ENCODE data around the gene ZMIZ1. TPM values are rescaled to one million over a fixed set of nuclear protein-coding genes. Genes with fewer than 3 reads are reported as not detected.

ZMIZ1 gene
- total RNA-seq, 1 donor from 2014 or later = 29.5 TPM

DNA sequence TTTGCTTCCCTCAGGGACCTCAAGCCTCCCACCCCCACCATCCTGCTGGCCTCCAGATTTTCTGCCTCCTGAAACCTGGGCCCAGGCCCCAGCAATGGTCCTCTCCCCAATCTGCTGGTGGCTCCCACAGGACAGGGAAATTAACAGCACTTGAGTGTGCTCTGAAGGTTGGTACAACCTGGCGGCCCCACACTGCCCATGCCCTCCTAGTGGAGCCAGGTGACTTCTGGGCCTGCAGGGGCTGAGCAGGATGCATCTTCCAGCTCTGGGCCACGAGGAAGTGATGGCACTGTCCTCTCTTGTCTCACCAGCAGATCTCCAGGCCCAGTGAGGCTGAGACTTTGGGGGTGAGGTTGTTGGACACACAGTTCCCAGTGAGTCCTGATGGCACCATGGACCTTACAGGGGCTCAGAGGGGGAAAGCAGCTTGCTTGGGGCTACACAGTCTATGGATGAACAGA lies 3.6 kb upstream of the ZMIZ1 start:
- DNase-seq = no peak

DNA sequence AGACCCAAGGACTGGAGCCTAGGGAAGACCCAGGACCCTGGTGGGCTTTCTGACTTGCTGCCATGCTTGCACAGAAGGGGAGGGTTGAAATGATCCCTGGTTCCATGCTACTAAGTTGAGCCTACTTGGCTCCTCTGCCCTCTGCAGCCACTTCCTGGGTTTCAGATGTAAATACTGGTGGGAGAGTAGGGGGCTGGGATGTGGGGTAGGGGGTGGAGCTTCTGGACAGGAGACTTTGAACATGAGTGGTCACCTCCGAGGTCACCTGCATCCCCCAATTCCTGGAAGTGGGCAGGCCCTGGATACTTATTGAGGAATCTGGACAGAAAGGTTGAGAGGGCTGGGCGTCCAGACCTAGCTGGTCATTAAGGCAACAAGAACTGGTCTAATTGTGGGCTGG lies 2.9 kb upstream of the ZMIZ1 start:
- DNase-seq = no peak

DNA sequence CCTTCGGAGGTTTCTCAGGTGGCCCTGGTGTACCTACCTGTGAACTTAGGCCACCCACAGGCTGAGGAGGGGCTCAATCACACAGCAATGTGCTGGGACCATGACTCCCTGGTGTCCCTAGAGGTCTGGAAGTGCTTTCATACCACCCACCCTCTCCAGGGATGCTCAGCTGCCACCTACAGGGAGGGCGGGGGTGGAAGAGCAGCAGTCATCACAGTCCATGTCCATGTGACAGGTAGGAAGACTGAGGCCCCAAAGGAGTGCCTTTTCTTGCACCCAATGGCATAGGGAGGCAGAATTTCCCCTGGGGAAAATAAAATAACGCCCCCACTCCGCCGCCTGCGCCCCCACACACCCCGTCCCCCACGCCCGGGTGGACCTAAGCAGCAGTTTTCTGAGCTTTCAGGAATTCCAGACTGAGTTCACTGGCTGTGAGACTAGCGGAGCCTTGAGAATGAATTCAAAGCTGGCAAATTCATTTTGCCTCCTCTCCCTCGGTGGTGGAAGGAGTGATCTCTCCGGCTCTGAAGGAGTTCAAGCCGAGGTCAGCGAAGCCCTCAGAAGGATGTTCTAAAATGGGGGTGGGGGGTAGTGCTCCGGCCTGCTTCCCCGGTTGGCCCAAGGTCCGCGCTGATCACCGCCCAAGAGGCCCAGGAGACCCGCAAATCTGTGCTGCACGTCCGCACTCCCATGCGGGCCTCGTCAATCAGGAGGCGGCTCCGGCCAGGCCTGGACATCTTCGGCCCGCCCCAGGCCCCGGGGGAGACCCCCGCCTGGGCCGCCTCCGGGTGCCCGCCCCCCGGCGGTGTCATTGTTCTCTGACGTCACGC lies 2.1 kb upstream of the ZMIZ1 start:
- no peak for DNase-seq

DNA sequence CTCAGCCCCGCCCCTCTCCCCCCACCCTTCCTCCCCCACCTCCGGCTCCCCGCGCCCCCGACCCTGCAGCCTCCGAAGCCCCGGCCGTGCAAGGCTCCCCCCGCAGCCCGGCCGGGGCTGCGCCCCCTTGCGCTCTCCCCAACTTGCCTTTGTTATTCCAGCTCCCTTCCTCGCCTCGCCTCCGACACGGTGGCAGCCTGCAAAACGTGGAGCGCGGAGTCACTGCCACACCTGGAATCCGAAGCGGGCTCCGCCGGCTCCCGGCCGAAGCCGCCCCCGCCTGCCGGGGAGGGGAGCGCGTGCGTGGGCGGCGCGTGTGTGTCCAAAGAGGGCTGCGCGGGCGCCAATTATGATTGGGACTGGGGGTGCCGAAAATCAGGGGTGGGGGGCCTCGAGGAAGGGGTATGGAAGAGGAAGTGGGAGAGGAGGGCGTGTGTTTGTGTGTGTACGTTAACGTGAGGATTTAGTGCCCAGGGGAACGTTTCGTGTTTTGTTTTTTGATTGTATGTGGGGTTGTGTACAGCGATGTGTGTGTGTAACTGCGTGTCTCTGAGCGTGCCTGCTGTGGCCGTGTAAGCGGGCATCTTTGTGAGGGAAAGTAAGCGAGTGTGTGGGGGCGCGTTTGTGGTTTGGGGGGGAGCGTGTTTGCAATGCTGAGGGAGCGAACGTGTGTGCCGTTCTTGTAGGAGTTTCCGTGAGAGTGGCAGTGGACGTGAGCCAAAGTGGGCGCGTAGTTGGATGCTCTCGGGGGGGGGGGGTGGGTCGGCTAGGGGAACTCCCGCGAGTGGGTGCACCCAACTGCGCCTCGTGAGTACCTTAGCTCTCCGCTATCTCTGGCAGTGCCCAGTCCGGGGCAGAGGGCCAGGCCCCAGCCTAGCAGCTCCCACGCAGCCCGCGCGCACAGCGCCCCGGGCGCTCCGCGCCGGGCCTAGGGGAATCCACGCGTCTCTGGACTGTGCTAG lies 1.2 kb upstream of the ZMIZ1 start:
- peak; percentile 84 for DNase-seq

DNA sequence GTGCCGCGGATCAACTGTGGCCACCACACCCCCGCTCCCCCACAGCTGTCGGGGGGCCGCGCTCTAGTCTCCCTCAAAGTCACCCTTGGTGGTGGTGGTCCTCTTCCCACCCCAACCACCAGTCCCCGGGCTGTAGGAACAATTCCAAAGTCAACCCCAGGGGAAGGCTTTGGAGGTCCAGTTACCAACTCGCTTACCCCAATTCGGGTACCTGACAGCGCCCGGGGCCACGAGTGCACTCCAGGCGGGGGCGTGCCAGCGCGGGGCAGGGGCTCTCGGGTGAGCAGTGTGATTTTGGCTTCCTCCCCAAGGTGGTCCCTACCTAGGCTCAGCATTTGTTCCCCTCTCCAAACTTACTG lies 584 bp upstream of the ZMIZ1 start:
- DNase-seq = no peak

DNA sequence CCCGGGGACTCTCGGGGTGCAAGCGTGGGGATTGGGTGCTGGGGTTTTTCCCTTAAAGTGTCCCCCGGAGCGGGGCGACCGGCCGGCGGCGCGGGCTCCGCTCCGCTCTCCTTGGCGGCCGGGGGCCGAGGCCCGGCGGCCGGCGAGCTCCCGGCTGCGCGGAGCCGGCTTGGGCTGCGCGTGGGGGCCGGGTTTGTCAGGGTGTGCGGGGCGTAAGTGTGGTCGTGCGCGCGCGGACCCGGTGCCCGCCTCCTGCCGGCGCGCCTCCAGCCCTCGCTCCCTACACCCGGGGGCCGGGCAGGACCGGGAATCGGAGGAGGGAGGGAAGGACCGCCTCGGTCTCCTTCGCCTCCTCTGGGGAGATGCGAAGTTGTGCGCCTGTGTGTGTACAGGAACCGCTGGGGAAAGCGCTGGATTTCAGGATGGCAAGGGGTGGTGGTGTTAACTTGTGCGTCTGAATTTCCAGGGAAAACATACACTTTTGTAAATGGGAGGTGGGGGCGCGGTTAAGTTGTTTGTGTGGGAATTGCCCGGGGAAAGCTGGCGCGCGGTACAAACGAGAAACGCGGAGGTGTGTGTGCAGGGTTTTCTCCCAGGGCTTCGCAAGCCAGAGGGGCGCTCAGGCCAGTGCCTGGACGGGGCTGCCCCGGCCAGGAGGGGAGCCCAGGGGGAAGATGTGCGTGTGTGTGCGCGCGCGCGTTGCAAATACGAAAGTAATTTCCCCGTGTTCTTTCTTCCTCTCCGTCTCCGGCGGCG lies 737 bp downstream of the ZMIZ1 start:
- no peak for DNase-seq

DNA sequence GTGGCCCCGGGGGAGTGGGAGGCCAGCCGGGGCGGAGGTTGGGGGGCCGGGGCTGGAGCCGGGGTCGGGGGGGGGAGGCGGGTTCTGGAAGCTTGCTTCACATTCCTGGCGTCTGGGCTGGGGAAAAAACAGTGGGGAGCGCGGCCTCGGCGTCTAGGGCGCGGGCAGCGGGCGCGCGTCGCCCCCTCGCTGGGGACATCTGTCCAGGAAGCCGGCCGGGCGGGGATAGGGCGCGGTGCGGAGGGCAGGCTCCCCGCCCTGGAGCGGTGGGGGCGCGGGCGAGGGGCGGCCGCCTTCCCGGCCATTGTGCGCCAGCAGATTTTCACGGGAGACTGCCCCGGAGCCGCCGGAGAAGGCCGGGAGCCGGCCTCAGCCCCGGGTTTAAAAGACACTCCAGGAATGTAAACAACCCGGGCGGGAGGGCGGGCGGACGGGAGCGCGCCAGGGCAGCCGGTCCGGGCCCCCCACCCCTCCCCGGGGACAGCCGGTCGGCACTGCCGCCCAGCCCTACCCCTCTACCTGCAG lies 1.4 kb downstream of the ZMIZ1 start:
- no peak for DNase-seq

DNA sequence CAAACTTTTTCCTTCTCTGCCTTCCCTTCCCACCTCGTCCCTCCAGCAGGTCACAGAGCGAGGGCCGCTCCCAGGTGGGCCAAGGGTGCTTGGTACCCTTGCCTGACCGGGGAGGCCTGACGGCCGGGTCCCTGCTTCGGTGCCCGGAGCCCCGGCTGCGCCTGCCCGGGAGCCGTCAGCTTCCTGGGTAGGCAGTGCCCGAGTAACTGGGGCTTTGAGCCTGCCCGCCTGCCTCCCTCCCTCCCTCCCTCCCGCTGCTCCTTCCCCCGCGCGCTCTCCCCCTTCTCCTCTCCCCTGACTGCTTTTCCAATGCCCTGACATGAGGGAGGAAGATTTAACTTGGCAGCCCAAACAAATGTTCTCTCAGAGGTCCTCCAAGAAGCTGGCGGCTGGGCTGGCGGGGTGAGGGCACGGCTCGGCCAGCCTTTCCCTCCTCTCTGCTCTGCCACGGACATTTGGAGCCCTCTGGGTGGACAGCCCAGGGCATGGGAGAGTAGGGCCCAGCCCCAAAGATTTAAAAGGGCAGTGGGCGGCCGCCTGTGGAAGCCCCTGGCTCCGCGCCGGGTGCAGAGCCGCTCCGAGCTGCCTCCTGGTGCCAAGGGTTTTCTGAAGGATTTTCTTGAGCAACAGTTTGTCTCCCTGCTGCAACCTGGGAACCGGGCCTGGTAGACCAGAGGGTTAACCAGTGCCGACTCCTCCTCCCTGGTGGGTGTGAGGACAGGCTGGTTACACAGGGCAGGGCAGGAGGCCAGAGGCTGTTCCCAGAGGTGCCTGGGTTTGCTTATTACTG lies 2.0 kb downstream of the ZMIZ1 start:
- peak; percentile 64 for DNase-seq

DNA sequence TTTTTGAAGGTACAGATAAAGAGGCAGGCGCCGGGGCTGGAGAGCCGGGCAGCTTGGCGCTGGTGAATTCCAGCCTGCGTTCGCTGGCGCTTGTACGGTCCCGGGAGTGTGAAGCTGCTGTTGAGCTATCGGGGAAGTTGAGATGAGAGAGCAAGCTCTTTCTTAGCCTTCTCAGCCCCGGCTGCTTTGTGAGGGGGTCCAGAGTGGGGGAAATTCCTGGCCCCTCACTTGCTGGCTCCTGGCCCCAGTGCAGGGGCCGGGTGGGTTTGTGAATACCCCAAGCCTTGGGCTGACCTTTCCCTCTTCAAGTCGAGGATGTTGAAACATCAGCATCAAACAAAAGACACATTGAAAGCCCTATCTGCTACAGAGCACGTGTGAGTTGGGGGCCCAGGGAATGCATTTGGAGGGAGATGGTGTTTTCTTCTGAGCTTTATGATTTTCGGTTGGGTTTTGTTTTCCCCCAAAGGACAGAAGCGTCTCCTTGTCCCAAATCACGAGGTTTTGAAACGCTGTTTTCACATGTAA lies 2.7 kb downstream of the ZMIZ1 start:
- DNase-seq = no peak

DNA sequence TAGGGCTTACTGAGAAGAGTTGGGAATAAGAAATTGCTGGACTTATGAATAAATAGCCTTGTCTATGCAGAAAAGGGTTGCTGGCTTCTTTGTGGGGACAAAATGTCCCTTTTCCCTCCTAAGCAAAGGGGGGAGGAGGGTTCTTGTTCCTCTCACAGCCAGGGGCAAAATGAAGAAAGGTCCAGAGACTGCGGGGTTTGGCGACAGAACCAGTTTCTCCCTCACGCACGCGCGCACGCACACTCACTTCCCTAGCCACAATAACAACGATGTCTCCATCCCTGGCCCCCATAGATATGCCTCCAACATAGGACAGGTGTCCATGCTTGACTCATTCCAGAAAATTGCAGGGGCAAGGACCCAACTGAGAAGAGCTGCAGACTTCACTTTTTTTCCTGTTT lies 3.3 kb downstream of the ZMIZ1 start:
- no peak for DNase-seq

DNA sequence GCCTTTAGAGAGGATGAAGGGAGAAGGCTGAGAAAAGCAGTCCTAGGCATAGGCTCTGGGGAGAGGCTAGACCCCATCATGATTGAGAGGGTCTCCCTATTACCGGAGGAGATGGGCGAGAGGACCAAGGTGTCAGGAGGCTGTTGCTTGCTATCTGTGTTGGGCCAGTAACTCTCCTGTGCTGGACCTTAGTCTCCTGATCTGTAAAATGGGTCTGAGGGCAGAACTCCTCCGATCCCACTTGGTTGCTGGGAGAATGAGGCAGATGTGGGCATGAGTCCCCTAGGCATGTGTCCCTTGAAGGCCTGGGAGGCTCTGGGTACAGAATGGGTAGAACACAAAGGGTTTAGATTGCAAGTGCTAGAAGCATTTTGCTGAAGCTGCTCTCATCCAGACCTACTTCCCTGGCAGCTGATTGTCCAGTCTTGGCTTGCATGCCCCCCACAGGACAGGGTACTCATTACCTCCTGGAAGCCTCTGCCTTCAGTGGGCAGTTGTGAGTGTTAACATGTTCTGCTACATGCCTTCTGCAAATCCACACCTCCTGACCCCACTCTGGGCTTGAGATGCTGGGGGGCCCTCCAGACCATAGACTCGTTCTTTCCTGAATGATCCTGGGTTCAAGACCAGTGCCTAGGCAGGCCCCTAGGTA lies 4.4 kb downstream of the ZMIZ1 start:
- no peak for DNase-seq

DNA sequence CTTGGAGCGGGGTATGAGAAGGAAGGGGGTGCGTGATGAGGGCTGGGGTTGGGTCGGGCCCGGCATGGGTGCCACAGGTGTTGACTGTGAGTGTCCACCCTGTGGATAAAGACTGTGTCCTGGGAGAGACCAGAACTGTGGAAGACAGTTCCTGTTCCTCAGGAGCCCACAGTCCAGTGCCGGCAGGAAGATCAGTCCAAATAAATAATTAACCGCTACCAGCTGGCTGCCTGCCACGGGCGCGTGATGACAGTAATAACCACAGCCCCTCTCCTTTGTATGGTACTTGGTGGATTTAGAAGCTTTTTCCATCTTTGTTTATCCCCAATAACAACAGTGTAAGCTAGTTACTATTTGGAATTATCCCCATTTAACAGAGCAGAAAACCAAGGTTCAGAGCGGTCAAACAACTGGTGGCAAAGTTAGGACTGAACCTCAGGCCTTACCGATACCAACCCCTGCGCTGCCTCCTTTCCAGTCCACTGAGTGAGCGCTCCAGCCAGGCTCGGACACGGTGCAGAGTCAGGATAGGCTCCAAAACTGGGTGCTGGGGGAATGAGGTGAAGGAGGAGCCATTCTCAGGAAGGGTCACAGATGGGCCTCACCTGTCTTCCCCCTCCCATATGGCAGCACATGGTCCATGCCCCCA lies 5.1 kb downstream of the ZMIZ1 start:
- DNase-seq = no peak

DNA sequence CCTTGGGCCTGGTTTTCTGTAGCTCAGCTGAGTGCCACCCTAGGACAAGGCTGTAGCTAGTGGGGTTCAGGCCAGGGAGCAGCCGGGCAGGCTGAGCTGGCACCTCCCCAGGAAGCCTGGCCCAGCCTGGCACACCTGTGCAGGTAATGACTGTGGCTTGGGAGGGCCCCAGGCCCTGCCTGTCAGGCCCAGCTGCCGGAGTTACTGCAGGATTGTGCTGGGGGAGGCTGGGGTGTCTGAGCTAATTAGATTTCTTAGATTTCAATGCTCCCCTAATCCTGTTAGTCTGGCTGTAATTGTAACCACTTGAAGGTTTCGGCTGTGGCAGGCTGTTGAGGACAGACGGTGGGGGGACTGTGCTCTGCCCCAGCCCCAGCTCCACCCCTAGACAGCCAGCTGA lies 6.0 kb downstream of the ZMIZ1 start:
- no peak for DNase-seq

DNA sequence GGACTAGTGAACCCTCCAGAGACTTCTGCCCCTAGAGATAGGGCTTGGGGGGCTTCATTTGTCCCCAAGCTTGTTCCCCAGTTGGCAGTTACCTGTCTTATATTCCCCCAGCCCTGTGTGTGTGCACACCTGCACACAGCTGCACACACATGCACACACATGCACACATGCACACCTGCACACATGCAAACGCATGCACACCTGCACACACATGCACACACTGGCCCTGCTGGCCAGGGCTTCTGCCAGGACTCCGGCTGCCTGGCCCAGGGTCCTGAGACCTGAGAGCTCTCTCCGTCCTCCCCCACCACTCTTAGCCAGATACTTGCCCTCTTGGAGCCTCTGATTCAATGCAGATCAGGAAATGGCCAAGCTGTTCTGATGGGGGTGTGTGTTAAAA lies 6.7 kb downstream of the ZMIZ1 start:
- DNase-seq = no peak

DNA sequence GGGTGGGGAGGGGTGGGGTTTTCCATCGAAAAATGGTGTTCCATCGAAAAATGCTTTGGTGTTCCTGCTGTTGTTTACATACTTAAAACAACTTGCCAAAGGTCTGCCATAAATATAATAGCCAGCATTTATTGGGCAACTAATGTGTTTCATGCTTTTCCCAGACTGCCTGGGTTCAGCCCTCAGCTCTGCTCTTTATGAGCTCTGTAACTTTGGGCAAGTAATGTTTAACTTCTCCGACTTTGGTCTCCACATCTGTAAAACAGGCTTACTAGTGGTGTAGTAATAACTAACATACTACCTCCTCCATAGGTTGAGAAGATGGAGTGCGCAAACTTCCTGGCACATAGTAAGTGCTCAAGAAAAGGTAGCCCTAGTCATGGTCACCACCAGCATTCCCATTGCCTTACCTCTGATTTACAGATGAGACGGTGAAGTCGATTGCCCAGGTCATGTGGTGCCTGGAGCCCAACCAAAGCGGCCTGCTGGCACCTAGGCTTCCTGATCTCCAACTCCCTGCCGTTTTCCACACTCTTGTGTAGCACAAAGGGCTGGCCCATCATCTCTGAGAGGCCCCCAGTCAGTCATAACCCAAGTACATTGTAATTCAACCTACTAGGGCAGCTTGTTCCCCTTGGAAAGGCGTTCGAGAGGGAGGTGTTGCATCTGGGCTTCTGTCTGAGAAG lies 8.9 kb downstream of the ZMIZ1 start:
- no peak for DNase-seq

DNA sequence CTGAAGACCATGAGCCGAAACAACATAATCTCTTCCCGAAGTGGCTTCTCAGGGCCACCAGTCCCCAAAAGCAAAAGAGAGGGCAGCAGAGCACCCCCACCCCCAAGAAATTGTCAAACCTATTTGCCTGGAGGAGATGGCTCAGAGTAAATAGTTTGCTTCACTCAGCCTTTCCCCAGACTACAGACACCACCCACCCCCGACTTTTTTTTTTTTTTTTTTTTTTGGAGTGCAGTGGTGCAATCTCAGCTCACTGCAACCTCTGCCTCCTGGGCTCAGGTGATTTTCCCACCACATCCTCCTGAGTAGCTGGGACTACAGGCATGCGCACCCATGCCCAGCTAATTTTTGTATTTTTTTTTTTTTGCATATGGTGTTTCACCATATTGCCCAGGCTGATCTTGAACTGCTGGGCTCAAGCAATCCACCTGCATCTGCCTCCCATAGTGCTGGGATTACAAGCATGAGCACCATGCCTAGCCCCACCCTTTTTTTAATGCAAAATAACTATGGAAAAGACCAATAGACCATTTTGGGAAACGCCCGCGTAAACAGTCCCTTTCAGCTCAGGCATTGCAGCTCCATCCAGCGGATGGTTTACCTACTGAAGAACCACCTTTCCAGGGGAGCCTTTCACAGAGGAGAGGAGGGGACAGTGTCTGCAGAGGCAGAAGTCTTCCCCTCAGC lies 9.7 kb downstream of the ZMIZ1 start:
- DNase-seq = no peak

DNA sequence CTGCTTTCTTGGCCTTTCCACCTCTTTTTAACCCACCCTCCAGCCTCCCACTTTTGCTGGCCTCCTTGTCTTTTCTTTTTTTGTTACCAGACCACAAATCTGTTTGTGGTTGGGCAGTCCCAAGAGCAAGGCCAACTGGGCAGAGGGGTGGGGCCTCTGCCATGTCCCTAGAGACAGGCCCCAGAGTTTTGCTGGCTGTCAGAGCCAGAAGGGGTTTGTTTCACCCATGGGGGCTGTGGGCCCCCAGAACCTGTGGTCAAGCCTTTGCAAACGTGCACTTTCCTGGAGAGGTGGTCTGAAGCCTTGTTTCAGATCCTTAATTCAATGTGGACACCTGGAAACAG lies 10.3 kb downstream of the ZMIZ1 start:
- DNase-seq = no peak

DNA sequence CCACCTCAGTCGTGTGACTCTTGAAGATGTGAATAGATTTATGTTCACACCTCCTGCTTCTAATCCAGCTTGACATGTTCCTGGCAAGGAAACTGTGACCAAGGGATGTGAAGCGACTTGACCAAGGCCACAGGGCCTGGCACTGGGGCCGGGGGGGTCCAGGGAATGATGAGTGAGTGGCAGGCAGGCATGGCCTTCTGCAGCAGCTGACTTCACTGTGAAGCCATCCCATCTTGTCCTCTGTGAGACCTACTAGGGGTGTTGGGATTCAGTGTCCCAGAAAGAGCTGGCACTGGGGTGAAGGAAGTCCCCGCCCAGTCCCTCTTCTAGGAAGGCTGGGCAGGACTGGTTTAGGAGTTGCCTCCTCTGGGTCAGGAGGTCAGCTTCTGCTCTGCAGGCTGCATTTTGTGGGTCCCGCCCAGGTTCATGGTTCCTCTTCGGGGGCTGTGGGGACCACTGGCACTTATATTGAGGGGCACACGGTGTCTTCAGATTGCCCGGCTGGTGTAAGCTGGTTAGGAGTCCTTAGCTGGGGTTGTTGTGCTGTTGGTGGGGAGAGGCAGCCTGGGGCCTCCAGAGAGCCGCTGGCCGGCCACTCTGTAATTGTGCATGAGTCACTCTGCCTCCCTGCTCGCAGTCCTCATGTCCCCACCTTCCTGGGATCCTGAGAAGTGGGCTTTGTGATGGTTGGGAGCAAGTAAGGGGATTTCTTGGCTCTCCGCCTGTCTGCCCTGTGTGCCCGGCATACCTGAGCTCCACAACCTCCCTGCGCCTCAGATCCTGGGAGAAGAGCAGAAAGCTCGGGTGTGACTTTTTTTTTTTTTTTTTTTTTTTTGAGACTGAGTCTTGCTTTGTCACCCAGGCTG lies 11.0 kb downstream of the ZMIZ1 start:
- DNase-seq = no peak

All from occipital lobe (tissue), 2 donors.